HL-60/S4 treated with phorbol 12-myristate 13-acetate at 8.2 ng/mL for 4 days and 3 days (cell line): Measurements from ENCODE around the gene CROCC.
"Not testable (repeated sequence)": the region's sequence is repeated elsewhere in the genome, so short reads cannot be mapped to it uniquely, and the experiment has no call there.

Experiments
- in situ Hi-C: fragments of 300-500 bp; cut with MboI; formaldehyde crosslinking; loops from 2 replicates; pipeline ENCODE4 v1.15.0; 2022; ENCODE audit warnings: low sequenced_read_pairs

CROCC gene

GRCh38 chr1:16896316-16897055, 25.2 kb upstream of the CROCC start:
- in situ Hi-C loops: not testable (repeated sequence)

DNA sequence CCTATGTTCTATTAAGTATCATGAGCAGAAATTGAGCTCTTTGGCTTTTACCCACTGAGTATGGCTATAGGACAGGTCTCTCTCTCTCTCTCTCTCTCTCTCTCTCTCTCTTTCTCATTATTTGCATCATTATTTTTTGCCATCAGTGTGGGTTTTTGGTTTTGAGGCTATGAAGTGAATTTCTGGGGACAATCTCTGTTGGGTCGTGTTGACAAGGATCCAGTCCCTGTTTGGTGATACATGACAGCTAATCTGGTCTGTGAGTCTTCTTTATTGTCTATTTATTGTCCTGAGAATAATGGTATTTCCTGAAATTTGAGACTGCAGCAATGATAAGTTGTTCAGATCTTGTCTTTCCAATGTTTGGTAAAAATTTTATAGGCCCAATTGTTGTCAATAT, 24.1 kb upstream of the CROCC start:
- in situ Hi-C loops: not testable (repeated sequence)

DNA sequence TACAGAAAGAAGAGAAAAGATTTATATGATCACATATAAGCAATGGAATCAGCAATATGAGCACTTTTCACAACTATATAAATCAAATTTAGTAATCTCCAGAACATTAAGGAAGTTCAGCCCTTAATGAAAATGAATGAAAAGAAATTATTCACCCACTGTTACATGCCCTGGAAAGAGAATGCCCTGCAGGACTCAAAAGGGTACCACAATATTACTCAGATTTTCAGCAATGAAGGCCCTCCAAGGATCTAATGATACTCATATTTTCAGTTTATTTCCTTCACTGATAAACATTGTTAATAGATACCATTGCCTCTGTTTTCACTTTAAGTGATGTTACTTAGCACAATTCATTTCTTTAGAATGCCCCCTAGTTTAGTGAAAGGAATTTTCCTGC, 23.4 kb upstream of the CROCC start:
- in situ Hi-C loops: not testable (repeated sequence)

DNA sequence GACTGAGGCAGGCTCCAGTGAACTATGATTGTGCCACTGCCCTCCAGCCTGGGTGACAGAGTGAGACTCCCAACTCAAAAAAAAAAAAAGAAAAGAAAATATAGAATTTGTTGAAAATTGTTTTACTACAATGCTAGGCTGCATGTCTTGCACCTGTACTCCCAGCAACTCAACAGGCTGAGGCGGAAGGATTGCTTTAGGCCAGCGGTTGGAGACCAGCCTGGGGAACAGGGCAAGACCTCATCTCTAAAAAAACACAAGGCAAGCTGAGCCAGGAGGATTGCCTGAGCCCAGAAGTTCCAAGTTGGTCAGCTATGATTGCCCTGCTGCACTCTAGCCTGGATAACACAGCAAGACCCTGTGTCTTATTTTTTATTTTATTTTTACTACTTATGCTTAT, 22.7 kb upstream of the CROCC start:
- in situ Hi-C loops: not testable (repeated sequence)

- in situ Hi-C loops: no loop called here
These were observed 21.0 kb upstream of the CROCC start for GRCh38 chr1:16900751-16901150.

GRCh38 chr1:16901371-16901770, 20.4 kb upstream of the CROCC start:
- in situ Hi-C loops: not testable (repeated sequence)

DNA sequence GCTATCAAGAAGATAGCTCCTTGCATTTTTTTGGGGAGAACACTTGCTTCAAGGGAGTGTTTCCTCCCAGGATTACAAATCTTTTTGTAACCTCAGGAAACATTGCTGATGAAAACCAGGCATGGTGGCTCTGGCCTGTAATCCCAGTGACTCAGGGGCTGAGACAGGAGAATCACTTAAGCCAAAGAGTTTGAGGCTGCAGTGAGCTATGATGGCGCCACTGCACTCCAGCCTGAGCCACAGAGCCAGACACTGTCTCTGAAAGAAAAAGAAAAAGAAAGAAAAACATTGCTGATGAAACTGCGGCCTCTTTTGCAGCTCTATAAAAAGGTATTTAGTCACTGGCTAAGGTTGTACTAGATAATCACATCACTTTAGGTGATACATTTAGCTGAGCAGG, 18.7 kb upstream of the CROCC start:
- in situ Hi-C loops: no loop called here

DNA sequence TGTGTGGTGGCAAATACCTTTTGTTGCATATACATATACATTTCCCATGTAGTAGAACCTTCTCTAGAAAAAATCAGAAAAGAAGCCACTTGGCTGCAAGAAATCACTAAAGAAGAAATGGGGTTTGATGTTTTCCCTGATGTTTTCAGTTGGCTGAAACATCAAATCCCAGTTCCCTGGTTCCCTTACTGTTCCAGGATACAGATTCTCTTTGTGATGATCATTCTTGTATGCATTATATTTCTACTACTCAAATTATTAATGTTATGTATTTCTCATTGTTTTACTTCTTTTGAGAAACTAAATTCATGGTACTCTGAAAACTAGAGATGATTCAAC, 18.3 kb upstream of the CROCC start:
- in situ Hi-C loops: no loop called here

DNA sequence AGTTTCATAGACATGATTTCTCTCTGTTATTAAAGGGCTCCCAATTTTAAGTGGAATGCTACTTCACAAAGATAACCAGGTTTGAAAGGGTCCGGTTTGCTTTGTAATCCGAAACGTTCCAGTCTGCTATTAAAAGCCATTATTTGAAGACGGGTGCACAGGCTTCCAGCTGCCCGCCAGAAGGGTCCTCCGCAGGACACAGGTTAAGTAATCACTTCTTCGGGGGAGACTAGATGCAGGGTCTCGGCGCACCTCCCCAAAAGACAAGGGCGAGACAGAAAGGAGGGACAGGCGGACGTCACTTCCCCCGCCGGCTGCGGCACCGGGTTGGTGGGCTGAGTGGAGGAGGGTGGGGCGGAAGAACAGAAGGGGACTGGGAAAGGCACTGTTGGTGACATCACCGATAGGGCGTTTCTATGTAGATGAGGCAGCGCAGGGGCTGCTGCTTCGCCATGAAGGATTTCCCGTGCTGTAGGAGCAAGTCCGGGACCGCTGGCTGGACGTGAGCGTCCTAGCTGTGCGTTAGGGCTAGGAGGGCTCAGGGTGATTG, 17.1 kb upstream of the CROCC start:
- in situ Hi-C loops: no loop called here

- in situ Hi-C loops: no loop called here
These were observed 16.4 kb upstream of the CROCC start for GRCh38 chr1:16905110-16905867.

- in situ Hi-C loops: no loop called here
These were observed 15.6 kb upstream of the CROCC start for GRCh38 chr1:16905868-16906702.

DNA sequence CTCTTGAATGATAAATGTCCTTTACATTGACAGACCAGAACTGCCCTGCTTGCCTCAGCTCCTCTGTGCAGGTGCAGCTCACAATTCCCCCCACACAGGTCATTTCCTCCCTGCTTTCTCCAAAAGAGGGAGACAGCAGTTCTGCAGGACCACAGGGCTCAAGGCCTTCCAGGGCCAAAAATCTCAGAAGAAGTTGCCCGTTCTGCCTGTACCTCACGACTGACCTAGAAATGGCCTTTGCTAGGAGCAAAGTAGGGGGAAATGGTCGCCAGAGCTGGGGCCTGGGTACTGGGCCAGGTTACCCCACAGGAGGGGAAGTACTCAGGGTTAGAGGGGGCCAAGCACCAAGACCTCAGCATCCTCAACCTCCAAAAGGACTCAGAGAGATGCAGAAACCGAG, 14.9 kb upstream of the CROCC start:
- in situ Hi-C loops: no loop called here

- in situ Hi-C loops: no loop called here
These were observed 13.6 kb upstream of the CROCC start for GRCh38 chr1:16907870-16908758.

- in situ Hi-C loops: not testable (repeated sequence)
These were observed 9.6 kb upstream of the CROCC start for GRCh38 chr1:16911851-16912721.

DNA sequence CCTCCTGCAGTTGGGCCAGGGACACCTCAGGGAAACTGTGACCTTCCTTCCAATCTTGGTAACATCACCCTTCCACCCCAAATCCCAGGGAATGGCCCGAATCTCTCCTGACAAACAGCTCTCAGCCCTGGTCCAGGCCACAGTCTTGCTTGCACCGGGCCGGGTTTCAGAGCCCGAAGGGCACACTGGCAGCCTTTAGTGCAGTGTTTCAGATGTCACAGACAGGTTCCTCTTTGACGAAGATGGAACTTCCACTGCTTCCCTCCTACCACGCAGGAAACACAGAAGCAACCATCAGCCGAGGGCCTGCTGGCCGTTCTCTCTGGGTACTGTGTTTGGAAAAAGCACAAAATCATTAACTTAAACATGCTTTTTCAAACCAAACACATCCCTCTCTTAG, 9.0 kb upstream of the CROCC start:
- in situ Hi-C loops: not testable (repeated sequence)

DNA sequence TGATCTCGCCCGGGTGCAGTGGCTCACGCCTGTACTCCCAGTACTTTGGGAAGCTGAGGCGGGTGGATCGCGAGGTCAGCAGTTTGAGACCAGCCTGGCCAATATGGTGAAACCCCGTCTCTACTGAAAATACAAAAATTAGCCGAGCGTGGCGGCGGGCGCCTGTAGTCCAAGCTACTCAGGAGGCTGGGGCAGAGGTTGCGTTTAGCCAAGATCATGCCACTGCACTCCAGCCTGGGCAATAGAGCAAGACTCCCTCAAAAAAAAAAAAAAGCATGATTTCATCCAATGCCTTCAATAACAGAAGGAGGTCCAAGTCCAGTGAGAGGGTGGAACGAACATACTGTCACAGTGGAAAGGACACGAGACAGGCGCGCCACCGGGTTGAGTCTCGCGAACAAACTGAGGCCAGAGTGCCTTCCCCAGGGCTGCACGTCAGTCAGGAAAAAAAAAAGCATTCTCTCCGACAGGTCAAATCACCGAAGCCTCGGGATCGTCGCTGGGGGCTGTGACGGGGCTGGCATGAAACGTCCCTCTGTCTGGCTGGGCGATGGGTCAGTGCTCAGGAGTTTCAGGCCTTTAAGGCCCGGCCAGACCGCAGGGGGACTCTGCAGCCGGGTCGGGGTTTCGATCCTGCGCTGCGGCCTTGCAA, 8.4 kb upstream of the CROCC start:
- in situ Hi-C loops: no loop called here

- in situ Hi-C loops: no loop called here
These were observed 7.7 kb upstream of the CROCC start for GRCh38 chr1:16913833-16914662.
